ENCODE results near the gene MTMR6.

- TF ChIP-seq, protein P1, sequence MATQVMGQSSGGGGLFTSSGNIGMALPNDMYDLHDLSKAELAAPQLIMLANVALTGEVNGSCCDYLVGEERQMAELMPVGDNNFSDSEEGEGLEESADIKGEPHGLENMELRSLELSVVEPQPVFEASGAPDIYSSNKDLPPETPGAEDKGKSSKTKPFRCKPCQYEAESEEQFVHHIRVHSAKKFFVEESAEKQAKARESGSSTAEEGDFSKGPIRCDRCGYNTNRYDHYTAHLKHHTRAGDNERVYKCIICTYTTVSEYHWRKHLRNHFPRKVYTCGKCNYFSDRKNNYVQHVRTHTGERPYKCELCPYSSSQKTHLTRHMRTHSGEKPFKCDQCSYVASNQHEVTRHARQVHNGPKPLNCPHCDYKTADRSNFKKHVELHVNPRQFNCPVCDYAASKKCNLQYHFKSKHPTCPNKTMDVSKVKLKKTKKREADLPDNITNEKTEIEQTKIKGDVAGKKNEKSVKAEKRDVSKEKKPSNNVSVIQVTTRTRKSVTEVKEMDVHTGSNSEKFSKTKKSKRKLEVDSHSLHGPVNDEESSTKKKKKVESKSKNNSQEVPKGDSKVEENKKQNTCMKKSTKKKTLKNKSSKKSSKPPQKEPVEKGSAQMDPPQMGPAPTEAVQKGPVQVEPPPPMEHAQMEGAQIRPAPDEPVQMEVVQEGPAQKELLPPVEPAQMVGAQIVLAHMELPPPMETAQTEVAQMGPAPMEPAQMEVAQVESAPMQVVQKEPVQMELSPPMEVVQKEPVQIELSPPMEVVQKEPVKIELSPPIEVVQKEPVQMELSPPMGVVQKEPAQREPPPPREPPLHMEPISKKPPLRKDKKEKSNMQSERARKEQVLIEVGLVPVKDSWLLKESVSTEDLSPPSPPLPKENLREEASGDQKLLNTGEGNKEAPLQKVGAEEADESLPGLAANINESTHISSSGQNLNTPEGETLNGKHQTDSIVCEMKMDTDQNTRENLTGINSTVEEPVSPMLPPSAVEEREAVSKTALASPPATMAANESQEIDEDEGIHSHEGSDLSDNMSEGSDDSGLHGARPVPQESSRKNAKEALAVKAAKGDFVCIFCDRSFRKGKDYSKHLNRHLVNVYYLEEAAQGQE (IDR thresholded peaks at IDR 0.05; ENCODE audit: borderline replicate concordance) = no peak
- TF ChIP-seq, protein P2, sequence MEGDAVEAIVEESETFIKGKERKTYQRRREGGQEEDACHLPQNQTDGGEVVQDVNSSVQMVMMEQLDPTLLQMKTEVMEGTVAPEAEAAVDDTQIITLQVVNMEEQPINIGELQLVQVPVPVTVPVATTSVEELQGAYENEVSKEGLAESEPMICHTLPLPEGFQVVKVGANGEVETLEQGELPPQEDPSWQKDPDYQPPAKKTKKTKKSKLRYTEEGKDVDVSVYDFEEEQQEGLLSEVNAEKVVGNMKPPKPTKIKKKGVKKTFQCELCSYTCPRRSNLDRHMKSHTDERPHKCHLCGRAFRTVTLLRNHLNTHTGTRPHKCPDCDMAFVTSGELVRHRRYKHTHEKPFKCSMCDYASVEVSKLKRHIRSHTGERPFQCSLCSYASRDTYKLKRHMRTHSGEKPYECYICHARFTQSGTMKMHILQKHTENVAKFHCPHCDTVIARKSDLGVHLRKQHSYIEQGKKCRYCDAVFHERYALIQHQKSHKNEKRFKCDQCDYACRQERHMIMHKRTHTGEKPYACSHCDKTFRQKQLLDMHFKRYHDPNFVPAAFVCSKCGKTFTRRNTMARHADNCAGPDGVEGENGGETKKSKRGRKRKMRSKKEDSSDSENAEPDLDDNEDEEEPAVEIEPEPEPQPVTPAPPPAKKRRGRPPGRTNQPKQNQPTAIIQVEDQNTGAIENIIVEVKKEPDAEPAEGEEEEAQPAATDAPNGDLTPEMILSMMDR (IDR thresholded peaks at IDR 0.05; ENCODE audit: poor library complexity, severe bottlenecking) = no peak
- no peak for TF ChIP-seq EZH2 (IDR thresholded peaks at IDR 0.05; ENCODE audit: borderline replicate concordance, insufficient read depth, low read length, poor library complexity, severe bottlenecking)
Observed at GRCh38 chr13:25213715-25214114, 73.6 kb downstream of the MTMR6 start.
